AG04450 (cell line): Measurements from ENCODE around the gene FRMD8. TPM values are rescaled to one million over a fixed set of nuclear protein-coding genes. Genes with fewer than 3 reads are reported as not detected.

Source experiments
- CTCF ChIA-PET: fragments of 300-600, 350-600 bp; formaldehyde crosslinking; extraction: SDS; loops from one replicate; lab custom pipeline; 2022; ENCODE audit warnings: antibody characterized with exemption, inconsistent platforms; lab: Charles Lee
- POLR2A ChIA-PET: fragments of 350-600 bp; formaldehyde crosslinking; extraction: SDS; loops from one replicate; lab custom pipeline; 2021; ENCODE audit warnings: antibody characterized with exemption, inconsistent platforms; lab: Yijun Ruan, JAX
- DNase-seq: peaks from one replicate; pipeline ENCODE4 v3.0.0-alpha.2; 2011; ENCODE audit warnings: low read depth, low spot score
- H3K27ac ChIP-seq: one replicate; pipeline ENCODE4 v1.5.1; 2012; ENCODE audit warnings: low read depth, low read length, control low read depth
- H3K27me3 ChIP-seq: one replicate; pipeline ENCODE4 v1.6.0; 2012; ENCODE audit warnings: low read length; ENCODE audit not compliant: control insufficient read depth, insufficient read depth
- H3K4me3 ChIP-seq: 2 replicates; pipeline ENCODE4 v1.5.1; 2011; ENCODE audit warnings: mild to moderate bottlenecking, low read depth, low read length, control low read depth
- H3K9me3 ChIP-seq: 2 replicates; pipeline ENCODE4 v1.5.1; 2012; ENCODE audit warnings: low read length; ENCODE audit not compliant: control insufficient read depth, insufficient read depth
- polyA plus RNA-seq: library from polyadenylated mRNA; depleted of rRNA; stranded (reverse); fragments of >200 nt; gene quantifications from 2 replicates; pipeline ENCODE4 v1.2.3, GENCODE V29; 2011
- TF ChIP-seq, protein P1 (sequence below): IDR thresholded peaks from 2 replicates; pipeline ENCODE4 v1.5.1; 2011; ENCODE audit warnings: low read depth, low read length, control low read depth, inconsistent platforms

FRMD8 gene
- polyA plus RNA-seq, 1 experiment, result 10.7 TPM

DNA sequence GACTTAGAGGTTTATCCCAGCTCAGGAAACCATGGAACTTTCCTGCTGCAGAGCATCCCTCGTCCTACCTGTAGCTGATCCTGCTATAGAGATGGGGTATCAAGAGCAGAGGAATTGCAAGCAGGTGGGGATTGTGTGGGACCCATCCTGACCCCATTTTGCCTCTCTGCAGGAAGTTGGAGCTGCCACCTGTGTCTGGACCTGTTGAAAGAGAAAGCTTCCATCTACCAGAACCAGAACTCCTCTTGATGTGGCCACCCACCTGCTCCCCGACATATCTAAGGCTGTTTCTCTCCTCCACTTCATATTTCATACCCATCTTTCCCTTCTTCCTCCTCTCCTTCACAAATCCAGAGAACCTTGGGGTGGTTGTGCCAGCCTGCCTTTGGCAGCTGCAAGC is 34.9 kb upstream of the FRMD8 start:
- CTCF ChIA-PET, result interaction anchor here (0.6 to 5.5 kb wide), 6 partner anchors 22 to 126 kb away, joined by 3 to 43 read pairs (median 4); no protein-coding TSS in a partner anchor
- Histone ChIP-seq H3K9me3 (no peaks in the 10 kb centered on the region; the same call in 1 of the 2 replicates), H3K4me3 (no peak overlapping the region), H3K27ac (no peak overlapping the region), H3K27me3 (peaks cover 11% of the 10 kb centered on the region)
- POLR2A ChIA-PET, result interaction anchor here (1.2 kb wide), 1 partner anchor 50 kb away, joined by 3 read pairs; no protein-coding TSS in a partner anchor
- no peak for DNase-seq
- TF ChIP-seq, protein P1, sequence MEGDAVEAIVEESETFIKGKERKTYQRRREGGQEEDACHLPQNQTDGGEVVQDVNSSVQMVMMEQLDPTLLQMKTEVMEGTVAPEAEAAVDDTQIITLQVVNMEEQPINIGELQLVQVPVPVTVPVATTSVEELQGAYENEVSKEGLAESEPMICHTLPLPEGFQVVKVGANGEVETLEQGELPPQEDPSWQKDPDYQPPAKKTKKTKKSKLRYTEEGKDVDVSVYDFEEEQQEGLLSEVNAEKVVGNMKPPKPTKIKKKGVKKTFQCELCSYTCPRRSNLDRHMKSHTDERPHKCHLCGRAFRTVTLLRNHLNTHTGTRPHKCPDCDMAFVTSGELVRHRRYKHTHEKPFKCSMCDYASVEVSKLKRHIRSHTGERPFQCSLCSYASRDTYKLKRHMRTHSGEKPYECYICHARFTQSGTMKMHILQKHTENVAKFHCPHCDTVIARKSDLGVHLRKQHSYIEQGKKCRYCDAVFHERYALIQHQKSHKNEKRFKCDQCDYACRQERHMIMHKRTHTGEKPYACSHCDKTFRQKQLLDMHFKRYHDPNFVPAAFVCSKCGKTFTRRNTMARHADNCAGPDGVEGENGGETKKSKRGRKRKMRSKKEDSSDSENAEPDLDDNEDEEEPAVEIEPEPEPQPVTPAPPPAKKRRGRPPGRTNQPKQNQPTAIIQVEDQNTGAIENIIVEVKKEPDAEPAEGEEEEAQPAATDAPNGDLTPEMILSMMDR, result no peak

DNA sequence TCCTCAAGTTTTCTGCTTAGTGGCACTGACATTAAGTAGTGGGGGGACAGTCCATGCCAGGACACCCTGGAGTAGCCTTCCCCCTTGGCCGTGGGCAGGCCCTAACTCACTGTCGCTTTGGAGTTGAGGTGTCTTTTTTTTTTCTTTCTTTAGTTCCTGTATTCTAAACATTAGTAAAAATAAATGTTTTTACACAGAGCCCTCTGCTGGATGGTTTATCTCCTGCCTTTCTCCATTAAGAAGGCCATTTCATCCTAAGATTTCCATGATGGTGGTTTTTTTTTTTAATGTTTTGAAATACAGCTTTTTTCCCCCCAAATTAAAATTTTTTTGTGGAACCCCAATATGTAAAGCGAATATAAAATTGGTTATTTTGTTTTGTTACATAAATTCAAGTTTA is 33.7 kb upstream of the FRMD8 start:
- DNase-seq, result no peak
- TF ChIP-seq, protein P1, result peak; percentile 55
- CTCF ChIA-PET, result interaction anchor here (0.6 to 5.5 kb wide), 21 partner anchors 10 to 960 kb away, joined by 3 to 43 read pairs (median 4); no protein-coding TSS in a partner anchor
- H3K27ac ChIP-seq, result no peak overlapping the region
- H3K27me3 ChIP-seq, result peaks cover 21% of the 10 kb centered on the region
- POLR2A ChIA-PET, result interaction anchor here (0.7 to 1.1 kb wide), 2 partner anchors 14 to 19 kb away, joined by 3 read pairs; partner anchors contain the start of gene DPF2
- H3K9me3 ChIP-seq, result no peaks in the 10 kb centered on the region; the same call in 1 of the 2 replicates
- H3K4me3 ChIP-seq, result no peak overlapping the region

DNA sequence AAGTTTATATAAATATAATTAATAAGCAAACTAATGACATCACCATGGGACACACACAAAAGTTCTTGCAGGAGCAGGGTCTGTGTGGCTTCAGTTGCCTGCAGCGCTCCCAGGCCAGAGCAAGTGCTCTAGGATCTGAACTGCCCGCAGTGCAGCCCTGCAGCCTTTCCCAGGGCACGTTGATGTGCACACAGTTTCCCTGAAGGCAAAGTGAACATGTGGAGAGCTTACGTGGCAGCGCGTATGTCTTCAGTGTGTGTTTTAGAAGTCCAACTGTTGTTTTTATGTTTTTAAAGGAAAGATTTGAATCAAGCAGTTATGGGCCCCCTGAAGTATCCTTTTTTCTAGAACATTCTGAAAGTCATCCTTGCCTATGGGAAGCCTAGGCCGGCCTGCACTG is 33.1 kb upstream of the FRMD8 start:
- Histone ChIP-seq H3K27me3 (peaks cover 24% of the 10 kb centered on the region), H3K4me3 (no peak overlapping the region), H3K27ac (no peak overlapping the region), H3K9me3 (no peaks in the 10 kb centered on the region; the same call in 1 of the 2 replicates)
- TF ChIP-seq, protein P1, result no peak
- ChIA-PET CTCF (interaction anchor here (0.6 to 5.5 kb wide), 19 partner anchors 11 to 960 kb away, joined by 3 to 43 read pairs (median 4); no protein-coding TSS in a partner anchor), POLR2A (interaction anchor here (0.6 to 0.7 kb wide), 2 partner anchors 13 to 155 kb away, joined by 3 to 6 read pairs; no protein-coding TSS in a partner anchor)
- DNase-seq, result no peak

DNA sequence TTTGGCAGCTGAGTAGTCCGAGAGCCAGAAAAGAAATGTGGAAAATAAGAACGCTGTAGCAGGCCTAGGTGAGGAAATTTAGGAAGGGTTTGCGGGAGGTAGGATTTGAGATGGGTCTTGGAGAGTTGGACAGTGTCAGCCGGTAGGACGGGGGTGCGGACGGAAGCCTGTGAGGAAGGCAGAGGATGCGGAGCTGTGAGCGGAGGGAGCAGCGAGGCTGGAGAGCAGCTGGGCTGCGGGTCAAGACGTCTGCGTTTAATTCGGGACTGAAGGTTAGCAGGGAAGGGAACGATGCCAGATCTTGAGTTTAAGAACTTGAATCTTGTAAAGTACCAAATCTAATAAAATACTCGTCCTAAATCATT is 32.6 kb upstream of the FRMD8 start:
- peak overlapping the region; percentile 70 for H3K4me3 ChIP-seq
- CTCF ChIA-PET, result interaction anchor here (1.1 to 5.5 kb wide), 3 partner anchors 21 to 79 kb away, joined by 4 to 43 read pairs (median 4); no protein-coding TSS in a partner anchor
- DNase-seq, result no peak
- POLR2A ChIA-PET, result interaction anchor here (0.6 to 1.0 kb wide), 4 partner anchors 8 to 154 kb away, joined by 3 to 12 read pairs (median 4); partner anchors contain the start of gene DPF2
- TF ChIP-seq, protein P1, result no peak
- H3K27ac ChIP-seq, result peak overlapping the region; percentile 65
- no peaks in the 10 kb centered on the region; the same call in 1 of the 2 replicates for H3K9me3 ChIP-seq
- H3K27me3 ChIP-seq, result peaks cover 24% of the 10 kb centered on the region
